CD4-positive, alpha-beta T cell treated with Interleukin-21 for 1 hour (primary cell): ENCODE results near the gene ZNF214.

ENCODE experiments used
- DNase-seq: peaks from one replicate; pipeline ENCODE4 v3.0.0-alpha.2; 2020

ZNF214 gene

DNA sequence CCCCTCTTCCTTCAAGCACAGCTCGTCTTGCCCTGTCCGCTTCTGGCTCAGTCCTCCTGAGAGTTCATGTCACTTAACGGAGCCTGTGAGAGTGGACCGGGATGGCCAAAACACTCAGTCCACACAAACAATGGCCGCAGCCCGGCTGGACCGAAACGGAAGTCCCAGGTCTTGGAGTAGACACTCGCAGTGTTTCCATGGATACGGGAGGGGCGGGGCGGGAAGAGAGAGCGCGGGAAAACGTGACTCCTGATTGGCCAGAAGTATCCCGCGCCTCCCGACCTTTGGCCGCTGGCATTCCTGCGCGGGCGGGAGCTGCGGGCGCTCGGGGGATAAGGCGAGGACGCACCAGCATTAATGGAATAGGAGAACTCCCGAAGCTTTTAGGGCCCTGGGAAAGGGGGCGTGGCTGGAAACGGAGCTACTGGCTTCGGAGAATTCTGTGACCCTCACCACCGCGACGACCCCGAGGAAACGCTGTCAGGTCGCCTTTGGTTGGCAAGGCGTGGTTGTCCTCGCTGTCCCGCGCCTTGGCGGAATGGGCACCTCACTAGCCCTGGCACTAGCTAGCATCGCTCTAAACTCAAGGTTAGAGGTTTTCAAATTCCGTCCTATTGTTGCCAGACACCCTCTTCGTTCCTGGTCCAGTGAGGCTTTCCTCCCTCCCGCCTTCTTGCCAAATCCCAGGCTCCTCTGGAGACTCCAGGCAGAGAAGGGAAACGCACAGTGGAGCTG, at the start of gene ZNF214, which contains the start of gene NLRP14:
Gene ZNF214 (minus strand): TSS at position 164 of the 735 bp plus-strand sequence. CDS start 17,511 bp downstream, outside the sequence.
Gene NLRP14 (plus strand): TSS at position 297 of the 735 bp plus-strand sequence. CDS start 18,108 bp downstream, outside the sequence.
- no peak for DNase-seq

GRCh38 chr11:7062534-7062933, 42.4 kb upstream of the ZNF214 start:
- no peak for DNase-seq

GRCh38 chr11:7060868-7061267, 40.7 kb upstream of the ZNF214 start:
- no peak for DNase-seq

- DNase-seq, result no peak
Measured at GRCh38 chr11:7057641-7058040, 37.5 kb upstream of the ZNF214 start.

- DNase-seq, result no peak
Measured at GRCh38 chr11:7056828-7057513, 36.8 kb upstream of the ZNF214 start.

DNA sequence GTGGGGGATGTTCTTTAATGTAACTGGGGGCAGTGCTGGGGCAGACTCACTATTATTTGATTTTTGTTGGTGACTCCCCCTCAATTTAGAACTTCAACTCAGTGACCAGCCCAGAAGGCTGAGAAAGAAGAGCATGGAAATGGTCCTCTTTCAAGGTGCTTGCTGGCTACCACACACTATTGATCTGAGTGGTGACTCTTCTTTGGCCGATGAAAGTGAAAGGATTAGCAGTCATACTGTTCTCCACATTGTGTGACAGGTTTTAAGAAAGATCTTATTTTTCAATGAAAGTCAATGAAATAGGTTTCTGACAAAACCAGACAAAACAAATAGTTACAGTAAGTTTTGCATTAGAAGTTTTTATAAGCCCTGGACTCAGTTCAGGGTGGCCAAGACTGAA, 30.0 kb upstream of the ZNF214 start:
- no peak for DNase-seq

- no peak for DNase-seq
Measured at GRCh38 chr11:7046474-7047175, 26.5 kb upstream of the ZNF214 start.

DNA sequence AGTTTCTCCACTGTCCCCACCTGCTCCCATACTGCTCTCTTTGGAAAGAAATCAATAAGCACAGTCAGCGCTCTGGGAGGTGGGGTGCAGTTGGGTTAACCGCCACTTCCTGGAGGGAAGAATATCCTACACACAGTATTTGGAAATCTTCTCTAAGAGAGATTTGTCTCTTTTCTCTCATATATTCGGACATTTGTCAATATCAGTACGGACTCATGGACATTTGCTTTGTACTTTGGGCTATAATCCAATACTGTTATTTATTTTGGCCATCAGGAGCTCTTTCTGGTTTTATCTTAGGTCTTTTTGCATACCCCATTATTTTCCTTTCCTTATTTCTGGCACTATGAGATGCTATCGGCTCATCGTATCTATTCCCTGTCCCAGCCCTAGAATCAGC, 13.9 kb upstream of the ZNF214 start:
- no peak for DNase-seq

GRCh38 chr11:7032692-7033091, 12.5 kb upstream of the ZNF214 start:
- no peak for DNase-seq

DNA sequence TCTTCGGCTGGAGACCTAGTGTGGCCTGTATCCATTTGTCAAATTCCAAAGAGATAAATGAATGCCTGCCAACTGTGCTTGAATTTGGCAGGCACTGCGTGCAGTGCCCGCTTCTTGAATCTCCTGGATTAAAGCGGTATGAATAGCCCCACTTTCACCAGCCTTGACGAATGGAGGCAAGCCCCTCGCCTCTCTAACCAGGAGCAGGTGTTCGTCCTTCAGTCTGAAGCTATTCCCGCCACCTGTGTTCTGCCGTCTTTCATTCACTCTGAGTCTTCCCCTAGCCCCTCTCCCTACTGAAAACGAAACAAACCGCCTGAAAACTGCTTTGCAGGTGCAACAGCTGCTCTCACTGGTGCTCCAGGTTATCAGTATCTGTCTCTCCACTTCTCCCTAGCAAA, 11.3 kb upstream of the ZNF214 start:
- DNase-seq, result no peak

GRCh38 chr11:7030836-7031235, 10.7 kb upstream of the ZNF214 start:
- no peak for DNase-seq

- DNase-seq, result no peak
Measured at GRCh38 chr11:7028141-7028540, 8.0 kb upstream of the ZNF214 start.

DNA sequence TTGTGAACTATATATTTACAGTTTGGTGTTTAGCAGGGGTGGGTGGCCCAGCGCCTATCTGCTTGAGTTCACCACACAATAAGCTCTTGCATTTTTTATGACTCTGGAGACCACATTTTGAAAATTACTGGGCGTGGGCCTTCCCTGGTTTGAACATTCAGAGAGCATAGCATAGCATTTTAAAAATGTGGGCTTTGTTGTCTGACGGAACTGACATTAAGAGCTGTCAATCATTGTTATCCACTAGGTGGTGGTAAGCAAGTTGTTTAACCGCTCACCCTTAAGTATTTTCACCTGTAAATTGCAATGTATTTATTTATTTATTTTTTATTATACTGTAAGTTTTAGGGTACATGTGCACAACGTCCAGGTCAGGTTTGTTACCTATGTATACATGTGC, 1.2 kb upstream of the ZNF214 start:
- DNase-seq, result no peak

GRCh38 chr11:7019500-7020182, 505 bp downstream of the ZNF214 start:
- no peak for DNase-seq

- no peak for DNase-seq
Measured at GRCh38 chr11:7016011-7016410, 4.1 kb downstream of the ZNF214 start.

DNA sequence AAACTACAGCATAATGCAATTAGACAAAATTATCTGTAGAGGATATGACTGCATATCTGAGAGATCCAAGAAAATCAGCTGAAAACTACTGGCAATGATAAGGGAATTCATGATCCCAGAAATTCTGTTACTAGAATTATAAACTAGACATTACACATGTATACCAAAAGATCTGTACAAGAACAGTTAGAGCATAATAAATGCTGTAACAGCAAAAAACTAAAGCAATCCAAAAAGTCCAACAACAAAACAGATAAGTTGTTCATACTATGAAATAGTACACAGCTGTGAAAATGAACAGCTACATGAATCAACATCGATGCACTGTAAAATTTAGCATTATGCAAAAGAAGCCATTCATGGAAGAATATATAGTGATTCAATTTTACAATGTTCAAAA, 6.0 kb downstream of the ZNF214 start:
- DNase-seq, result no peak

- no peak for DNase-seq
Measured at GRCh38 chr11:7004482-7004881, 15.7 kb downstream of the ZNF214 start.

DNA sequence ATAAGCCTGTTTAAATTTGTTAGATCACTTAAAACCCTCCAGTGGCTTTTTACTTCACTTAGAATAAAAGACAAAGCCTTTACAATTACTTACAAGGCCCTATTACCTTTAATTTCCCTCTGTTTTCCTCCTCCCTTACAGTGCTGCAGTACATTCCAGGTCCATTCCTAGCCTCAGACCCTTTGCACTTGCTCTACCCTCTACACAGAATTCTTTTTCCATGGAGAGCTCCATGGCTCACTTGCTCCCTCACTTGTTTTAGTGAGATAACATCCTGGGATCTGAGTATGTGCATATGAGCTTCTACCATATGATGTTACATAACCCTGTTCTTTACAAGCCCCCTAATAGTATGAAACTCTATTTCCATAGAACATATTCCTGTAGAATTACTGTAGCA, 24.4 kb downstream of the ZNF214 start:
- no peak for DNase-seq

- no peak for DNase-seq
Measured at GRCh38 chr11:6992457-6993417, 27.4 kb downstream of the ZNF214 start.

- DNase-seq, result no peak
Measured at GRCh38 chr11:6992026-6992425, 28.1 kb downstream of the ZNF214 start.

- DNase-seq, result no peak
Measured at GRCh38 chr11:6991227-6991626, 28.9 kb downstream of the ZNF214 start.

DNA sequence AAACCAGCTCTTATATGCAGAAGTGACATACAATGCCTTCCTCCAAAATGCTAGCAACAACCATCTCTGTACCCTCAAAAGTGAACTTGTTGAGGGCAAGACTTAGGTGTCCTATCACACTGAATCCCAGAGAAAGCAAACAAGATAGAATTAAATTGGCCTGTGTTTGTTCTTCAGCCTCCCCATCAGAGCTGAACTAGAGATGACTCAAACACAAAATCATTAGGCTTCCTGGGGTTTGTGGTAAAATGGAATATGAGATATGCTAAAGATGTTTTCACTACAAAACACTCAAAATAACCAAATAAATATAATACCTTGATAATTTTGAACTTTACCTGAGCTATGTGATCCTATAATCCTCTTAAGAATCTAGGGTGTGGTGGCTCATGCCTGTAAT, 31.6 kb downstream of the ZNF214 start:
- DNase-seq, result no peak
